GM12878 (cell line): ENCODE measurements around the gene IRF7.

ENCODE experiments used
- CBX5 ChIP-seq: sonication (generic); IDR thresholded peaks from 2 replicates; pipeline ENCODE4 v1.6.1; 2016; ENCODE audit warnings: low read depth, moderate library complexity, mild to moderate bottlenecking, inconsistent platforms
- CTCF ChIP-seq, 3 experiments: IDR thresholded peaks in 2 of 3; conservative IDR thresholded peaks in 1 of 3; 2 replicates each; pipeline ENCODE4 v1.5.1; 2011; ENCODE audit warnings: low read depth in 3 of 3, low read length in 3 of 3, mild to moderate bottlenecking in 3 of 3, control low read depth in 2 of 3, moderate library complexity in 2 of 3, inconsistent platforms in 1 of 3, mixed read lengths in 1 of 3; ENCODE audit not compliant: control insufficient read depth in 2 of 3, insufficient read depth in 1 of 3; ENCODE audit errors: extremely low read depth in 1 of 3
- EP300 ChIP-seq, 2 experiments: fragments of 150-350 bp in 1 of 2; IDR thresholded peaks; 2 replicates each; pipeline ENCODE4 v1.6.1; 2011 to 2012; ENCODE audit warnings: low read depth in 2 of 2, low read length in 2 of 2, borderline replicate concordance in 1 of 2, improper control_type of control experiment in 1 of 2, inconsistent platforms in 1 of 2; ENCODE audit not compliant: control insufficient read depth in 1 of 2
- FOXM1 ChIP-seq: IDR thresholded peaks from 2 replicates; pipeline ENCODE4 v1.6.1; 2012; ENCODE audit warnings: low read depth, mild to moderate bottlenecking, inconsistent platforms, low read length, moderate library complexity
- POLR2A ChIP-seq: IDR thresholded peaks from 2 replicates; pipeline ENCODE4 v1.6.1; 2011; ENCODE audit warnings: low read depth, mild to moderate bottlenecking, low read length
- POLR2AphosphoS5 ChIP-seq: IDR thresholded peaks from 2 replicates; pipeline ENCODE4 v1.6.1; 2011; ENCODE audit warnings: mild to moderate bottlenecking, low read length, inconsistent platforms
- RAD51 ChIP-seq: fragments of 450-650 bp; IDR thresholded peaks from 2 replicates; pipeline ENCODE4 v1.6.1; 2016; ENCODE audit warnings: moderate library complexity, mild to moderate bottlenecking, inconsistent platforms
- RBBP5 ChIP-seq: fragments of 200-600 bp; sonication (generic); conservative IDR thresholded peaks from 2 replicates; pipeline ENCODE4 v1.6.1; 2016
- SKIL ChIP-seq: fragments of 450-650 bp; IDR thresholded peaks from 2 replicates; pipeline ENCODE4 v1.6.1; 2017; ENCODE audit warnings: mild to moderate bottlenecking, low read depth, inconsistent platforms; ENCODE audit not compliant: poor library complexity, severe bottlenecking
- TAF1 ChIP-seq: IDR thresholded peaks from 2 replicates; pipeline ENCODE4 v1.6.1; 2011; ENCODE audit warnings: mild to moderate bottlenecking, low read depth, low read length, borderline replicate concordance
- ZNF24 ChIP-seq: fragments of 450-650 bp; IDR thresholded peaks from 2 replicates; pipeline ENCODE4 v1.6.1; 2017; ENCODE audit warnings: antibody characterized with exemption, mild to moderate bottlenecking

- TF ChIP-seq FOXM1 (no peak), CBX5 (no peak), EP300 (IDR thresholded peaks at IDR 0.05; ENCODE audit: borderline replicate concordance in 1 of 2, control insufficient read depth in 1 of 2, low read depth in 2 of 2, low read length in 2 of 2) (no peak), TAF1 (no peak), CTCF (IDR thresholded peaks at IDR 0.05 in 2 of 3, conservative IDR thresholded peaks at IDR 0.05 in 1 of 3; ENCODE audit: control insufficient read depth in 2 of 3, extremely low read depth in 1 of 3, insufficient read depth in 1 of 3, low read depth in 3 of 3, low read length in 3 of 3) (no peak), RBBP5 (no peak), ZNF24 (no peak), POLR2A (no peak), POLR2AphosphoS5 (no peak), SKIL (no peak), RAD51 (no peak)
Observed at GRCh38 chr11:656866-657265, 41.1 kb upstream of the IRF7 start.
